Measurements from ENCODE around the gene AK1.

DNA sequence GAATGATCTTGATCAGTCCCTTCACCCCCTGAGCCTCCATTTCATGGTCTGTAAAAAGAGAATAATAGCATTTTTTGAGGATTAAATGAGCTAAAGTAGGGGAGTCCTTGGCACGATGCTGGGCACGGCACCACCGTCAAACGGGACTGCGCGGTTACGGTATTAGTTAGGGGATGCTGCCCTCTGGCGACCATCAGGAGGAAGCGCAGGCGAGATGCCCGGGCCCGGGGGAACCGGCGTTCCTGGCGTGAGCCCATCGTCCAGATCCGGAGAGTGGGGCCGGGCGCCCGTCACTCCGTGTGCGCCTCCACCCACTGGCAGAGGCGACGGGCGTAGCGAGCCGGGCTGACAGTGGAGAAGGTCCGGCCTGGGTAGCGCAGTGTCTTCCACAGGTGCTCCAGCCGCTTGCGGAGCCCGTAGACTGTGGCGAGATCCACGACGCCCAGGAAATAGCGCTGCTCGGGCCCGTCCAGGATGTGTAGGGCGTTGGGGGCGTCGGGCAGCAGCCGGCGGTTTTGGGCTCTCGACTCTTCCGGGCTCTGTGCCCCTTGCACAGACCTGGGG, 44.2 kb upstream of the AK1 start:
- TF ChIP-seq, protein P1, sequence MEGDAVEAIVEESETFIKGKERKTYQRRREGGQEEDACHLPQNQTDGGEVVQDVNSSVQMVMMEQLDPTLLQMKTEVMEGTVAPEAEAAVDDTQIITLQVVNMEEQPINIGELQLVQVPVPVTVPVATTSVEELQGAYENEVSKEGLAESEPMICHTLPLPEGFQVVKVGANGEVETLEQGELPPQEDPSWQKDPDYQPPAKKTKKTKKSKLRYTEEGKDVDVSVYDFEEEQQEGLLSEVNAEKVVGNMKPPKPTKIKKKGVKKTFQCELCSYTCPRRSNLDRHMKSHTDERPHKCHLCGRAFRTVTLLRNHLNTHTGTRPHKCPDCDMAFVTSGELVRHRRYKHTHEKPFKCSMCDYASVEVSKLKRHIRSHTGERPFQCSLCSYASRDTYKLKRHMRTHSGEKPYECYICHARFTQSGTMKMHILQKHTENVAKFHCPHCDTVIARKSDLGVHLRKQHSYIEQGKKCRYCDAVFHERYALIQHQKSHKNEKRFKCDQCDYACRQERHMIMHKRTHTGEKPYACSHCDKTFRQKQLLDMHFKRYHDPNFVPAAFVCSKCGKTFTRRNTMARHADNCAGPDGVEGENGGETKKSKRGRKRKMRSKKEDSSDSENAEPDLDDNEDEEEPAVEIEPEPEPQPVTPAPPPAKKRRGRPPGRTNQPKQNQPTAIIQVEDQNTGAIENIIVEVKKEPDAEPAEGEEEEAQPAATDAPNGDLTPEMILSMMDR (conservative IDR thresholded peaks at IDR 0.05): peak; percentile 97
- TF ChIP-seq ZFX (IDR thresholded peaks at IDR 0.05): no peak

Measured in C4-2B (cell line).